Measurements from ENCODE around the gene C7orf57. TPM values are rescaled to one million over a fixed set of nuclear protein-coding genes. Genes with fewer than 3 reads are reported as not detected.

Gene C7orf57
- total and polyA plus RNA-seq, 2 donors (not counting 1 experiment from before 2014, with no cell fraction given) = not detected

GRCh38 chr7:48101352-48101751 is 66.0 kb downstream of the C7orf57 start:
- Histone ChIP-seq H2AFZ (ENCODE audit: insufficient read depth, low read depth, low read length, poor library complexity, severe bottlenecking) (no peak overlapping the region), H3K9ac (ENCODE audit: low read length) (no peak overlapping the region), H3K9me3 (ENCODE audit: control extremely low read depth in 1 of 3, control insufficient read depth in 2 of 3, insufficient read depth in 1 of 3, low read length in 2 of 3) (no peaks in the 10 kb centered on the region), H3K27ac (ENCODE audit: low read length in 2 of 2) (no peak overlapping the region), H3K36me3 (replicated peaks in 1 of 2; ENCODE audit: control extremely low read depth in 1 of 2, control insufficient read depth in 1 of 2, extremely low read depth in 1 of 2, insufficient read depth in 2 of 2, low read length in 1 of 2) (peaks cover 0 to 4% of the 10 kb centered on the region in 2 experiments), H3K4me1 (ENCODE audit: control insufficient read depth in 2 of 2, insufficient read depth in 2 of 2, low read length in 2 of 2) (peaks cover 0 to 6% of the 10 kb centered on the region in 2 donors), H3K27me3 (replicated peaks in 1 of 4; ENCODE audit: control extremely low read depth in 1 of 4, control insufficient read depth in 3 of 4, insufficient read depth in 4 of 4, low read length in 3 of 4) (no peaks in the 10 kb centered on the region), H3K4me2 (replicated peaks; ENCODE audit: low read depth, low read length, poor library complexity, severe bottlenecking) (no peak overlapping the region), H4K20me1 (ENCODE audit: control insufficient read depth, insufficient read depth, low read length, poor library complexity, severe bottlenecking) (no peaks in the 10 kb centered on the region), H3K79me2 (ENCODE audit: control insufficient read depth, insufficient read depth, low read length) (no peaks in the 10 kb centered on the region), H3K4me3 (ENCODE audit: control extremely low read depth in 1 of 5, extremely low read depth in 1 of 5, insufficient read depth in 1 of 5, low read depth in 2 of 5, low read length in 4 of 5) (no peak overlapping the region)
- Mint-ChIP-seq H3K27ac (no peak overlapping the region), H3K4me1 (peaks cover 7% of the 10 kb centered on the region), H3K9me3 (ENCODE audit: insufficient read depth) (no peaks in the 10 kb centered on the region), H3K27me3 (no peaks in the 10 kb centered on the region), H3K4me3 (no peak overlapping the region)
- intact Hi-C loops (cut with micrococcal nuclease) = no loop called here
- ATAC-seq (ENCODE audit: low read depth) (no peak), DNase-seq (no peak)
- WGBS (ENCODE audit: insufficient coverage) = 96% methylated on average over 8 of the region's 8 CpGs
- no peak for TF ChIP-seq EZH2 (IDR thresholded peaks at IDR 0.05; ENCODE audit: borderline replicate concordance, insufficient read depth, low read depth, low read length, poor library complexity, severe bottlenecking)
- TF ChIP-seq CTCF (IDR thresholded peaks at IDR 0.05) = no peak
- ChIA-PET CTCF (interaction anchor here (2.2 to 15.9 kb wide), 2 partner anchors 109 to 835 kb away, joined by 5 to 229 read pairs; no protein-coding TSS in a partner anchor), POLR2A (no interaction called here)

GRCh38 chr7:48101968-48102367 is 66.6 kb downstream of the C7orf57 start:
- no peak for DNase-seq

More at GRCh38 chr7:48101968-48102367, 66.6 kb downstream of the C7orf57 start:
- POLR2A ChIA-PET = no interaction called here
- H3K9me3 Mint-ChIP-seq (ENCODE audit: insufficient read depth) = no peaks in the 10 kb centered on the region
- Histone ChIP-seq H3K27me3 (replicated peaks in 1 of 4; ENCODE audit: control extremely low read depth in 1 of 4, control insufficient read depth in 3 of 4, insufficient read depth in 4 of 4, low read length in 3 of 4) (no peaks in the 10 kb centered on the region), H3K4me2 (replicated peaks; ENCODE audit: low read depth, low read length, poor library complexity, severe bottlenecking) (no peak overlapping the region), H3K27ac (ENCODE audit: low read length in 2 of 2) (no peak overlapping the region), H3K9ac (ENCODE audit: low read length) (no peak overlapping the region), H4K20me1 (ENCODE audit: control insufficient read depth, insufficient read depth, low read length, poor library complexity, severe bottlenecking) (no peaks in the 10 kb centered on the region), H3K4me3 (ENCODE audit: control extremely low read depth in 1 of 5, extremely low read depth in 1 of 5, insufficient read depth in 1 of 5, low read depth in 2 of 5, low read length in 4 of 5) (no peak overlapping the region), H3K36me3 (replicated peaks in 1 of 2; ENCODE audit: control extremely low read depth in 1 of 2, control insufficient read depth in 1 of 2, extremely low read depth in 1 of 2, insufficient read depth in 2 of 2, low read length in 1 of 2) (peaks cover 0 to 4% of the 10 kb centered on the region in 2 experiments), H3K9me3 (ENCODE audit: control extremely low read depth in 1 of 3, control insufficient read depth in 2 of 3, insufficient read depth in 1 of 3, low read length in 2 of 3) (no peaks in the 10 kb centered on the region), H3K4me1 (ENCODE audit: control insufficient read depth in 2 of 2, insufficient read depth in 2 of 2, low read length in 2 of 2) (peaks cover 0 to 6% of the 10 kb centered on the region in 2 donors), H3K79me2 (ENCODE audit: control insufficient read depth, insufficient read depth, low read length) (no peaks in the 10 kb centered on the region), H2AFZ (ENCODE audit: insufficient read depth, low read depth, low read length, poor library complexity, severe bottlenecking) (no peak overlapping the region)
- no peak overlapping the region for H3K27ac Mint-ChIP-seq
- TF ChIP-seq EZH2 (IDR thresholded peaks at IDR 0.05; ENCODE audit: borderline replicate concordance, insufficient read depth, low read depth, low read length, poor library complexity, severe bottlenecking) = no peak
- peak; percentile 19 for TF ChIP-seq CTCF (IDR thresholded peaks at IDR 0.05)
- ATAC-seq (ENCODE audit: low read depth) = no peak
- H3K4me1 Mint-ChIP-seq = peaks cover 7% of the 10 kb centered on the region
- H3K27me3 Mint-ChIP-seq = no peaks in the 10 kb centered on the region
- WGBS (ENCODE audit: insufficient coverage) = 93% methylated on average over 2 of the region's 4 CpGs
- no peak overlapping the region for H3K4me3 Mint-ChIP-seq
- intact Hi-C loops (cut with micrococcal nuclease) = no loop called here
- CTCF ChIA-PET = interaction anchor here (1.7 to 15.9 kb wide), 2 partner anchors 103 to 110 kb away, joined by 3 to 229 read pairs; no protein-coding TSS in a partner anchor
